ENCODE results near the gene NID1.

DNA sequence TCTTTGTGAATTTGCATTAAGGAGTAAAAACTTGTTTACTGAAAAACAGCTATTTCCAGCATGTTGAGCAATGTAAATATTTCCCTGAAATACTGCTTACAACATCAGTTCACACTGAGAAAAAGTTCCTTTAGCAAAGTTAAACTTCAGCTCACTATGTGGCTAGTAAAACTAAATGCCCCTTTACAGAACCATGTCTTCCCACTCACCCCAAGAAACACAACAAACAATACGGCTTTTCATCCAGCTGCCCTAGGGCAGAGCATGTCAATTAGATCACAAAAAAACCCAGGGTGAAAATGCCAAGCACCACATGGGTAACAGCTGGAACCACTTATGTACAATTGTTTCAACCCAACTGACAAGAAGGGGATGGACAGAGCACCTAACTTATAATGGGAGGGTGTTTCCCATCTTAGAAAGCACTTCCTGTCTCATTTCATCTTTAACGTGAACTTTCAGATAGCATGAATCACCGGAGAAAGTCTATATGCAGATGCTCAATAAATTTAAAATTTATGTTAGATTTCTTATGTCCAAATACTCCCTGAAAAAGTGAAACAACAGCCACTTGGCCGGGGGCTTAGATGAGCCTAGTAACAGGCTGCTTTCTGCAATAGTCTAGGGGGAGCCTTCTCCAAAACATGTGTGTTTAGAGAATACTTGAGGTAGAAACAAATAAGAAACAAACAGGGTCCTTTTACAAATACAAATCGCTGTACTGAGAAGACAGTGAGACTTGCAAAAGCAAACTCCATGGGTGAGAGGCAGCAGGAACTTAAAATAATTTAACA is 6.6 kb downstream of the NID1 start:
- TF ChIP-seq, protein P1, sequence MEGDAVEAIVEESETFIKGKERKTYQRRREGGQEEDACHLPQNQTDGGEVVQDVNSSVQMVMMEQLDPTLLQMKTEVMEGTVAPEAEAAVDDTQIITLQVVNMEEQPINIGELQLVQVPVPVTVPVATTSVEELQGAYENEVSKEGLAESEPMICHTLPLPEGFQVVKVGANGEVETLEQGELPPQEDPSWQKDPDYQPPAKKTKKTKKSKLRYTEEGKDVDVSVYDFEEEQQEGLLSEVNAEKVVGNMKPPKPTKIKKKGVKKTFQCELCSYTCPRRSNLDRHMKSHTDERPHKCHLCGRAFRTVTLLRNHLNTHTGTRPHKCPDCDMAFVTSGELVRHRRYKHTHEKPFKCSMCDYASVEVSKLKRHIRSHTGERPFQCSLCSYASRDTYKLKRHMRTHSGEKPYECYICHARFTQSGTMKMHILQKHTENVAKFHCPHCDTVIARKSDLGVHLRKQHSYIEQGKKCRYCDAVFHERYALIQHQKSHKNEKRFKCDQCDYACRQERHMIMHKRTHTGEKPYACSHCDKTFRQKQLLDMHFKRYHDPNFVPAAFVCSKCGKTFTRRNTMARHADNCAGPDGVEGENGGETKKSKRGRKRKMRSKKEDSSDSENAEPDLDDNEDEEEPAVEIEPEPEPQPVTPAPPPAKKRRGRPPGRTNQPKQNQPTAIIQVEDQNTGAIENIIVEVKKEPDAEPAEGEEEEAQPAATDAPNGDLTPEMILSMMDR (conservative IDR thresholded peaks at IDR 0.05; ENCODE audit: low read depth, low read length) = no peak
- no peak for TF ChIP-seq FOS (IDR thresholded peaks at IDR 0.05; ENCODE audit: low read depth, low read length)
- no peak for TF ChIP-seq POLR2A (IDR thresholded peaks at IDR 0.05; ENCODE audit: low read depth, low read length)
- no peak for TF ChIP-seq MAZ (IDR thresholded peaks at IDR 0.05; ENCODE audit: borderline replicate concordance, low read depth, low read length)
- no peak for TF ChIP-seq BHLHE40 (IDR thresholded peaks at IDR 0.05; ENCODE audit: low read depth, low read length)
- no peak for TF ChIP-seq RAD21 (IDR thresholded peaks at IDR 0.05; ENCODE audit: low read length)
